Natural killer cell (primary cell): Measurements from ENCODE around the gene ACTR6. TPM values are rescaled to one million over a fixed set of nuclear protein-coding genes. Genes with fewer than 3 reads are reported as not detected.

Source experiments
- ATAC-seq, 3 donors: fragments of 150-1000 bp in 2 of 3; fragments of 200-7000 bp in 1 of 3; cut with Tn5 transposase; 1 replicate in 1 of 3; 2 replicates in 2 of 3; pipeline ENCODE4 v1.10.0; 2021; ENCODE audit warnings: mild to moderate bottlenecking in 2 of 3, moderate library complexity in 2 of 3
- DNase-seq, 2 donors: peaks; one replicate each; pipeline versions ENCODE4 v3.0.0 to v3.0.0-alpha.2; 2013 to 2021; ENCODE audit warnings: mixed read lengths in 1 of 2
- H3K27ac ChIP-seq: one replicate; pipeline ENCODE4 v1.5.1; 2013; ENCODE audit warnings: mild to moderate bottlenecking, low read length
- H3K27me3 ChIP-seq: one replicate; pipeline ENCODE4 v1.6.1; 2013; ENCODE audit warnings: low read length; ENCODE audit not compliant: control insufficient read depth, insufficient read depth
- H3K36me3 ChIP-seq: one replicate; pipeline ENCODE4 v1.6.1; 2013; ENCODE audit warnings: low read length; ENCODE audit not compliant: control insufficient read depth, insufficient read depth
- H3K4me1 ChIP-seq: one replicate; pipeline ENCODE4 v1.6.1; 2013; ENCODE audit warnings: low read length; ENCODE audit not compliant: control insufficient read depth, insufficient read depth
- H3K4me3 ChIP-seq: one replicate; pipeline ENCODE4 v1.5.1; 2013; ENCODE audit warnings: low read length
- H3K9me3 ChIP-seq: one replicate; pipeline ENCODE4 v1.6.1; 2013; ENCODE audit warnings: low read length; ENCODE audit not compliant: control insufficient read depth, insufficient read depth
- H3K27ac Mint-ChIP-seq, 2 donors: one replicate each; pipeline ENCODE4 v1.8.0; 2022; ENCODE audit warnings: mild to moderate bottlenecking in 2 of 2, mixed read lengths in 2 of 2, moderate library complexity in 1 of 2
- H3K27me3 Mint-ChIP-seq, 2 donors: one replicate each; pipeline ENCODE4 v1.8.0; 2022; ENCODE audit warnings: low read depth in 2 of 2, mixed read lengths in 2 of 2
- H3K36me3 Mint-ChIP-seq: one replicate; pipeline ENCODE4 v1.8.0; 2022; ENCODE audit warnings: mixed read lengths
- H3K4me1 Mint-ChIP-seq, 2 donors: one replicate each; pipeline ENCODE4 v1.8.0; 2022; ENCODE audit warnings: mixed read lengths in 2 of 2
- H3K4me3 Mint-ChIP-seq: one replicate; pipeline ENCODE4 v1.8.0; 2022; ENCODE audit warnings: mild to moderate bottlenecking, moderate library complexity, mixed read lengths
- H3K9me3 Mint-ChIP-seq, 2 donors: one replicate each; pipeline ENCODE4 v1.8.0; 2022; ENCODE audit warnings: mixed read lengths in 2 of 2
- CTCF ChIP-seq: fragments of 200-600 bp; IDR thresholded peaks from one replicate; pipeline ENCODE4 v1.8.0; 2022; ENCODE audit warnings: antibody characterized with exemption
- WGBS: methylation state at CpG from one replicate; pipeline ENCODE4 v1.1.7; 2013; ENCODE audit warnings: missing lambda C conversion rate; ENCODE audit not compliant: insufficient coverage; 5-methylcytosine and 5-hydroxymethylcytosine counted together
- intact Hi-C: fragments of 100-400 bp; cut with micrococcal nuclease; formaldehyde crosslinking; loops from one replicate; pipeline ENCODE4 v1.14.2; 2022
- total RNA-seq, 4 donors: library from RNA; stranded (reverse); fragments of 120-200 nt in 1 of 4; gene quantifications; one replicate each; pipeline versions ENCODE4 v1.2.3 to v1.2.4, GENCODE V29; 2013 to 2022

The ACTR6 gene
- total RNA-seq, 3 donors from 2014 or later (not counting 1 experiment from before 2014, with no cell fraction given) = 20.4 to 27.5 (median 20.8) TPM

DNA sequence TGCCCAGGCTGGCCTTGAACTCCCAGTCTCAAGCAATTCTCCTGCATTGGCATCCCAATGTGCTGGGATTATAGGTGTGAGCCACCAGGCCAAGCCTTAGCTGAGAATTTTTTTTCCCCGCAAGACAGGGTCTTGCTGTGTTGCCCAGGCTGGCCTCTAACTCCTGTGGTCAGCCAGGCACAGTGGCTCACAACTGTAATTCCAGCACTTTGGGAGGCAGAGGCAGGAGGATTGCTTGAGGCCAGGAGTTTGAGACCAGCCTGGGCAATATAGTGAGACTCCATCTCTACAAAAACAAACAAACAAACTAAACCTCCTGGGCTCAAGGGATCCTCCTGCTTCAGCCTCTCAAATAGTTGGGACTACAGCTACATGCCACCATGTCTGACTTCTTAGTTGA lies 39.0 kb downstream of the ACTR6 start:
- Mint-ChIP-seq H3K4me1 (no peaks in the 10 kb centered on the region), H3K9me3 (no peaks in the 10 kb centered on the region), H3K27ac (no peak overlapping the region), H3K4me3 (no peak overlapping the region), H3K36me3 (no peaks in the 10 kb centered on the region), H3K27me3 (no peaks in the 10 kb centered on the region)
- intact Hi-C loops = loop anchor here (10.0 kb wide), 1 partner anchor 435 kb away; no protein-coding TSS in a partner anchor
- Histone ChIP-seq H3K4me1 (no peaks in the 10 kb centered on the region), H3K9me3 (no peaks in the 10 kb centered on the region), H3K27ac (no peak overlapping the region), H3K36me3 (no peaks in the 10 kb centered on the region), H3K4me3 (no peak overlapping the region), H3K27me3 (no peaks in the 10 kb centered on the region)
- no peak for DNase-seq
- WGBS = 92% methylated on average over 1 of the region's 1 CpG
- no peak for ATAC-seq
- no peak for TF ChIP-seq CTCF

DNA sequence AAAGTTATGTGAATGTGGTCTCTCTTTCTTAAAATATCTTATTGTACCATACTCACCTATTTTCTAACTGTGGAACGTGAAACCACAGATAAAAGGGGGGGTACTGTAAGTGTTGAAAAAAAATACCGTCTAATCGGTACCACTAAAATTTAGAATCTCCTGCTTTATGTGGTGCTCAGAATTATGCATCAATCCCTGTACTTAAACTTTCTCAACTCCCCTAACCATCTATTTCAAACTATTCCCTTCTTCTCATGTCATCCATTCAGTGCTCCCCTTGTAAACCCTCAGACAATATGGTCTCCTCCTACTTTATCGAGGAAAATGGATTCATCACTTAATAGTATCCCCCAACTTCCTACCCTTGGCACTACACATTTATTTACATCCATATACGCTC lies 42.5 kb downstream of the ACTR6 start:
- DNase-seq = no peak
- no peaks in the 10 kb centered on the region for H3K4me1 Mint-ChIP-seq
- no peaks in the 10 kb centered on the region for H3K36me3 Mint-ChIP-seq
- no peak for TF ChIP-seq CTCF
- H3K27me3 Mint-ChIP-seq = no peaks in the 10 kb centered on the region
- no peak overlapping the region for H3K4me3 Mint-ChIP-seq
- no peak overlapping the region for H3K4me3 ChIP-seq
- no peaks in the 10 kb centered on the region for H3K4me1 ChIP-seq
- intact Hi-C loops = no loop called here
- no peaks in the 10 kb centered on the region for H3K9me3 ChIP-seq
- H3K9me3 Mint-ChIP-seq = no peaks in the 10 kb centered on the region
- WGBS = 69% methylated on average over 4 of the region's 5 CpGs
- no peaks in the 10 kb centered on the region for H3K36me3 ChIP-seq
- no peak for ATAC-seq
- no peak overlapping the region for H3K27ac Mint-ChIP-seq
- no peak overlapping the region for H3K27ac ChIP-seq
- no peaks in the 10 kb centered on the region for H3K27me3 ChIP-seq

DNA sequence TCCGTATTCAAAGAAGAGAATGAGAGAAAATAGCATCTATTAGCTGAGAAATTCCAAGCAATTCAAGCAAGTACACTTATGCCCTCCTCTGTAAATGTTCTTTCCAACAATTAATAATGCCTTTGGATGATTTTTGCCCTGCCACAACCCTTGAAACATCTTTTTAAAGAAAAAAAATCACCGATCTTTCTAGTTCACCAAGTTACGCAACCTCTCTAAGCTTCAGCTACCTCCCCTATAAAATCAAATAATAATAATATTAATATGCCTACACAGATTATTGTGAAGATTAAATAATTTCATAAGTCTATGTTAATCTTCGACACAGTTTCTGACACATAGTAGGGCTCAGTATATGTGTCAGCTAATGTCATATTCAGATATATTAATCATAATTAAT lies 47.1 kb downstream of the ACTR6 start:
- Mint-ChIP-seq H3K4me3 (no peak overlapping the region), H3K9me3 (no peaks in the 10 kb centered on the region), H3K27ac (no peak overlapping the region), H3K4me1 (no peaks in the 10 kb centered on the region), H3K27me3 (peaks cover 0 to 2% of the 10 kb centered on the region in 2 donors), H3K36me3 (no peaks in the 10 kb centered on the region)
- no peaks in the 10 kb centered on the region for H3K9me3 ChIP-seq
- H3K4me3 ChIP-seq = no peak overlapping the region
- no peak for DNase-seq
- no peak overlapping the region for H3K27ac ChIP-seq
- no peak for ATAC-seq
- no peaks in the 10 kb centered on the region for H3K36me3 ChIP-seq
- no peak for TF ChIP-seq CTCF
- H3K4me1 ChIP-seq = no peaks in the 10 kb centered on the region
- no peaks in the 10 kb centered on the region for H3K27me3 ChIP-seq
- WGBS = 83% methylated on average over 1 of the region's 4 CpGs
- intact Hi-C loops = no loop called here

GRCh38 chr12:100248886-100249285 lies 48.3 kb downstream of the ACTR6 start:
- TF ChIP-seq CTCF = no peak
- H3K4me1 ChIP-seq = no peaks in the 10 kb centered on the region

More at GRCh38 chr12:100248886-100249285, 48.3 kb downstream of the ACTR6 start:
- Mint-ChIP-seq H3K9me3 (no peaks in the 10 kb centered on the region), H3K4me1 (no peaks in the 10 kb centered on the region), H3K27me3 (peaks cover 0 to 2% of the 10 kb centered on the region in 2 donors), H3K36me3 (no peaks in the 10 kb centered on the region), H3K4me3 (no peak overlapping the region), H3K27ac (no peak overlapping the region)
- intact Hi-C loops = no loop called here
- Histone ChIP-seq H3K27me3 (no peaks in the 10 kb centered on the region), H3K27ac (no peak overlapping the region), H3K9me3 (no peaks in the 10 kb centered on the region), H3K4me3 (no peak overlapping the region), H3K36me3 (no peaks in the 10 kb centered on the region)
- ATAC-seq (no peak), DNase-seq (no peak)
